ENCODE data around the gene KCNQ1OT1.

GRCh38 chr11:2564588-2565425 lies 135.0 kb downstream of the KCNQ1OT1 start:
- no peak for TF ChIP-seq CTCF (conservative IDR thresholded peaks at IDR 0.05; ENCODE audit: low read depth, low read length)
- no peak for TF ChIP-seq MAFK (IDR thresholded peaks at IDR 0.05; ENCODE audit: low read depth, low read length)
- TF ChIP-seq ELK1 (IDR thresholded peaks at IDR 0.05; ENCODE audit: borderline replicate concordance, low read depth, low read length), result no peak
